H9 (cell line): ENCODE results near the gene LAMC3. TPM values are rescaled to one million over a fixed set of nuclear protein-coding genes. Genes with fewer than 3 reads are reported as not detected.

ENCODE experiments used
- DNase-seq: peaks from one replicate; pipeline ENCODE4 v3.0.0-alpha.2; 2017
- H2AFZ ChIP-seq: one replicate; pipeline ENCODE4 v1.6.1; 2013; ENCODE audit warnings: mild to moderate bottlenecking, low read length, control low read depth, moderate library complexity
- H2AK5ac ChIP-seq: 2 replicates; pipeline ENCODE4 v1.6.1; 2013; ENCODE audit warnings: low read length, control low read depth, mixed read lengths; ENCODE audit not compliant: insufficient read length
- H2BK120ac ChIP-seq: one replicate; pipeline ENCODE4 v1.6.1; 2013; ENCODE audit warnings: low read depth, mild to moderate bottlenecking, low read length, control low read depth, inconsistent platforms; ENCODE audit not compliant: poor library complexity, severe bottlenecking
- H2BK12ac ChIP-seq: 2 replicates; pipeline ENCODE4 v1.6.1; 2013; ENCODE audit warnings: low read length, control low read depth, mixed read lengths, low read depth; ENCODE audit not compliant: insufficient read length
- H2BK15ac ChIP-seq: 2 replicates; pipeline ENCODE4 v1.6.1; 2013; ENCODE audit warnings: low read depth, low read length, control low read depth
- H2BK20ac ChIP-seq: one replicate; pipeline ENCODE4 v1.6.1; 2013; ENCODE audit warnings: low read depth, mild to moderate bottlenecking, low read length, control low read depth, inconsistent platforms; ENCODE audit not compliant: poor library complexity, severe bottlenecking
- H2BK5ac ChIP-seq: 2 replicates; pipeline ENCODE4 v1.6.1; 2013; ENCODE audit warnings: low read length, control low read depth, mixed read lengths; ENCODE audit not compliant: insufficient read length
- H3K14ac ChIP-seq: 2 replicates; pipeline ENCODE4 v1.6.1; 2013; ENCODE audit warnings: low read length, control low read depth; ENCODE audit not compliant: insufficient read depth
- H3K18ac ChIP-seq: 2 replicates; pipeline ENCODE4 v1.6.1; 2013; ENCODE audit warnings: low read depth, mild to moderate bottlenecking, mixed read lengths, low read length, control low read depth; ENCODE audit not compliant: insufficient read length
- H3K23ac ChIP-seq: 2 replicates; pipeline ENCODE4 v1.6.1; 2013; ENCODE audit warnings: low read length, control low read depth, mixed read lengths, low read depth; ENCODE audit not compliant: insufficient read length
- H3K23me2 ChIP-seq: 2 replicates; pipeline ENCODE4 v1.6.1; 2013; ENCODE audit warnings: low read depth, mild to moderate bottlenecking, mixed read lengths, low read length, control low read depth; ENCODE audit not compliant: insufficient read length, poor library complexity, severe bottlenecking
- H3K27ac ChIP-seq: 2 replicates; pipeline ENCODE4 v1.5.1; 2013; ENCODE audit warnings: low read length, control low read depth, mixed read lengths, low read depth; ENCODE audit not compliant: insufficient read length
- H3K27me3 ChIP-seq: 2 replicates; pipeline ENCODE4 v1.6.1; 2013; ENCODE audit warnings: low read length, control low read depth, inconsistent platforms; ENCODE audit not compliant: insufficient read depth
- H3K4ac ChIP-seq: 2 replicates; pipeline ENCODE4 v1.6.1; 2013; ENCODE audit warnings: low read depth, mild to moderate bottlenecking, control low read depth, inconsistent platforms, low read length, moderate library complexity
- H3K4me1 ChIP-seq: 2 replicates; pipeline ENCODE4 v1.6.1; 2013; ENCODE audit warnings: low read length, control low read depth, inconsistent platforms; ENCODE audit not compliant: insufficient read depth
- H3K4me2 ChIP-seq: 2 replicates; pipeline ENCODE4 v1.6.1; 2013; ENCODE audit warnings: low read length, control low read depth, mixed read lengths; ENCODE audit not compliant: insufficient read length, insufficient read depth
- H3K56ac ChIP-seq: 2 replicates; pipeline ENCODE4 v1.6.1; 2013; ENCODE audit warnings: low read depth, mild to moderate bottlenecking, mixed read lengths, low read length, control low read depth; ENCODE audit not compliant: insufficient read length
- H3K79me1 ChIP-seq: 2 replicates; pipeline ENCODE4 v1.6.1; 2013; ENCODE audit warnings: low read depth, mild to moderate bottlenecking, moderate library complexity, low read length, control low read depth, inconsistent platforms; ENCODE audit not compliant: insufficient read depth, poor library complexity, severe bottlenecking
- H3K79me2 ChIP-seq: 2 replicates; pipeline ENCODE4 v1.6.1; 2013; ENCODE audit warnings: low read length, control low read depth, inconsistent platforms; ENCODE audit not compliant: insufficient read depth
- H3K9ac ChIP-seq: 2 replicates; pipeline ENCODE4 v1.6.1; 2013; ENCODE audit warnings: low read length, control low read depth, mixed read lengths; ENCODE audit not compliant: insufficient read length; ENCODE audit errors: extremely low read depth
- H3K9me3 ChIP-seq: one replicate; pipeline ENCODE4 v1.6.1; 2013; ENCODE audit warnings: low read depth, low read length, inconsistent platforms; ENCODE audit not compliant: control insufficient read depth
- H3T11ph ChIP-seq: one replicate; pipeline ENCODE4 v1.6.1; 2013; ENCODE audit warnings: mild to moderate bottlenecking, low read length, control low read depth, inconsistent platforms
- H4K20me1 ChIP-seq: one replicate; pipeline ENCODE4 v1.6.1; 2013; ENCODE audit not compliant: control insufficient read depth, insufficient read length, insufficient read depth
- H4K5ac ChIP-seq: 2 replicates; pipeline ENCODE4 v1.6.1; 2013; ENCODE audit warnings: low read depth, mild to moderate bottlenecking, mixed read lengths, low read length, control low read depth; ENCODE audit not compliant: insufficient read length
- H4K8ac ChIP-seq: replicated peaks from 2 replicates; pipeline ENCODE4 v1.6.1; 2013; ENCODE audit warnings: low read length, control low read depth, mixed read lengths, low read depth; ENCODE audit not compliant: insufficient read length
- H4K91ac ChIP-seq: 2 replicates; pipeline ENCODE4 v1.6.1; 2013; ENCODE audit warnings: low read depth, mild to moderate bottlenecking, moderate library complexity, mixed read lengths, low read length, control low read depth; ENCODE audit not compliant: insufficient read length
- H3K27ac Mint-ChIP-seq, 3 experiments: 2 replicates in 2 of 3; 3 replicates in 1 of 3; pipeline ENCODE4 v1.8.0; 2020 to 2021; ENCODE audit warnings: mixed read lengths in 3 of 3, mild to moderate bottlenecking in 1 of 3, moderate library complexity in 1 of 3
- H3K27me3 Mint-ChIP-seq: 2 replicates; pipeline ENCODE4 v1.8.0; 2021; ENCODE audit warnings: low read depth, mild to moderate bottlenecking, moderate library complexity, mixed read lengths
- H3K36me3 Mint-ChIP-seq, 3 experiments: 2 replicates in 2 of 3; 3 replicates in 1 of 3; pipeline ENCODE4 v1.8.0; 2020 to 2021; ENCODE audit warnings: low read depth in 3 of 3, mixed read lengths in 3 of 3; ENCODE audit not compliant: insufficient read depth in 1 of 3
- H3K4me1 Mint-ChIP-seq, 2 experiments: 2 replicates each; pipeline ENCODE4 v1.8.0; 2020; ENCODE audit warnings: mixed read lengths in 2 of 2
- H3K4me3 Mint-ChIP-seq, 2 experiments: 2 replicates in 1 of 2; 3 replicates in 1 of 2; pipeline ENCODE4 v1.8.0; 2020 to 2021; ENCODE audit warnings: mild to moderate bottlenecking in 2 of 2, mixed read lengths in 2 of 2, moderate library complexity in 1 of 2
- H3K9me3 Mint-ChIP-seq, 2 experiments: 2 replicates in 1 of 2; 3 replicates in 1 of 2; pipeline ENCODE4 v1.8.0; 2020; ENCODE audit warnings: mild to moderate bottlenecking in 2 of 2, mixed read lengths in 2 of 2, moderate library complexity in 1 of 2
- CTCF ChIP-seq: fragments of 200-600 bp; sonication (generic); conservative IDR thresholded peaks from 3 replicates; pipeline ENCODE4 v1.8.0; 2021; ENCODE audit warnings: antibody characterized with exemption, mild to moderate bottlenecking
- WGBS: extraction: QIAGEN DNeasy Blood & Tissue Kit; methylation state at CpG from one replicate; pipeline ENCODE4 v1.1.7; 2013; ENCODE audit warnings: missing lambda C conversion rate, low lambda C conversion rate, mixed read lengths; ENCODE audit not compliant: insufficient read length; ENCODE audit errors: extremely low coverage; 5-methylcytosine and 5-hydroxymethylcytosine counted together
- total RNA-seq: library from RNA; stranded (reverse); gene quantifications from 2 replicates; pipeline ENCODE4 v1.2.1, GENCODE V29; 2021

Gene LAMC3
- total RNA-seq, 1 experiment from 2014 or later, result 21.7 TPM

- no peak overlapping the region for H3K9ac ChIP-seq
- no peaks in the 10 kb centered on the region for H3K27me3 ChIP-seq
- no peak for TF ChIP-seq CTCF
- no peaks in the 10 kb centered on the region for H4K20me1 ChIP-seq
- H3K27ac Mint-ChIP-seq, result peak overlapping the region in 1 of 3 experiments; percentile 32; a peak in 1 of 7 replicates
- peaks cover 10 to 15% of the 10 kb centered on the region in 2 experiments for H3K9me3 Mint-ChIP-seq
- no peak for DNase-seq
- no peak overlapping the region for H4K8ac ChIP-seq
- H3K4ac ChIP-seq, result no peak overlapping the region
- no peak overlapping the region for H3K4me2 ChIP-seq
- no peak overlapping the region for H2BK15ac ChIP-seq
- H2BK12ac ChIP-seq, result no peak overlapping the region
- H3K4me1 ChIP-seq, result no peaks in the 10 kb centered on the region
- peaks cover 6 to 8% of the 10 kb centered on the region in 2 experiments for H3K4me1 Mint-ChIP-seq
- no peak overlapping the region for H2BK5ac ChIP-seq
- H3K14ac ChIP-seq, result no peak overlapping the region
- H3K9me3 ChIP-seq, result no peaks in the 10 kb centered on the region
- H3K27ac ChIP-seq, result no peak overlapping the region
- no peaks in the 10 kb centered on the region for H3K79me2 ChIP-seq
- H2BK120ac ChIP-seq, result no peak overlapping the region
- H3K4me3 Mint-ChIP-seq, result no peak overlapping the region
- no peak overlapping the region for H4K5ac ChIP-seq
- no peak overlapping the region for H2BK20ac ChIP-seq
- H3K36me3 Mint-ChIP-seq, result peaks cover 4 to 12% (median 5%) of the 10 kb centered on the region in 3 experiments
- H3K23me2 ChIP-seq, result no peaks in the 10 kb centered on the region
- H2AFZ ChIP-seq, result no peak overlapping the region
- H3K23ac ChIP-seq, result no peak overlapping the region
- H2AK5ac ChIP-seq, result no peak overlapping the region
- H3T11ph ChIP-seq, result no peak overlapping the region
- no peak overlapping the region for H4K91ac ChIP-seq
- H3K56ac ChIP-seq, result no peak overlapping the region
- no peaks in the 10 kb centered on the region for H3K79me1 ChIP-seq
- no peak overlapping the region for H3K18ac ChIP-seq
- peaks cover 8% of the 10 kb centered on the region for H3K27me3 Mint-ChIP-seq
- no CpG with 5 or more reads among the region's 9 CpGs for WGBS
Measured at GRCh38 chr9:130959809-130960334, 49.1 kb upstream of the LAMC3 start.
